ENCODE measurements around the gene SBK1.
A peak's percentile ranks its signal among the peaks of the same experiment; 100 is the strongest.
"Not testable (repeated sequence)": the region's sequence is repeated elsewhere in the genome, so short reads cannot be mapped to it uniquely, and the experiment has no call there.

The SBK1 gene

GRCh38 chr16:28291651-28292626, at the start of gene SBK1:
Gene SBK1 (plus strand): TSS chr16:28292525. CDS start chr16:28317392, 24,867 bp downstream.
- Histone ChIP-seq H3K27ac (peak within 1 kb of the TSS; percentile 97), H3K36me3 (peaks cover 6% of the 10 kb centered on the region; the same call in 1 of the 2 replicates), H3K4me1 (peaks cover 78% of the 10 kb centered on the region), H4K20me1 (peaks cover 33% of the 10 kb centered on the region), H3K9me3 (no peaks in the 10 kb centered on the region), H3K27me3 (no peaks in the 10 kb centered on the region), H3K4me2 (peak within 1 kb of the TSS; percentile 98), H3K4me3 (peak within 1 kb of the TSS; percentile 99), H3K9ac (peak within 1 kb of the TSS; percentile 99)
- TF ChIP-seq Cebpa-rat (IDR thresholded peaks at IDR 0.05) = no peak

DNA sequence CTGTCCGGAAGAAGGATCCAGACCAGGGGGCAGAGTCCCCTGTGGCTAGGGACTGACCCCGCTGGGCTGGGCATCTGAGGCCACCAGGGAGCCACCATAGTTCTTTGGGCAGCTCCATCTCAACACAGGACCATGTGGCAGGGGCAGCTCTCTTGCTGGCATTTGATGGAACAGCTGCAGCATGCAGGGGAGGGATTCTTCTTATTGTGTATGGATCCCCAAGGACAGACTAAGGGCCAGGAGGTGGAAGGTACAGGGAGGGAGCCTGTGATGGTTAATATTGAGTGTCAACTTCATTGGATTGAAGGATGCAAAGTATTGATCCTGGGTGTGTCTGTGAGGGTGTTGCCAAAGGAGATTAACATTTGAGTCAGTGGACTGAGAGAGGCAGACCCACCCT, 42.8 kb upstream of the SBK1 start:
- H3K36me3 ChIP-seq, H4K20me1 ChIP-seq, H3K27me3 ChIP-seq, H3K4me2 ChIP-seq, H3K9me3 ChIP-seq, H3K9ac ChIP-seq, H3K4me1 ChIP-seq, H3K4me3 ChIP-seq, H3K27ac ChIP-seq: not testable (repeated sequence)

DNA sequence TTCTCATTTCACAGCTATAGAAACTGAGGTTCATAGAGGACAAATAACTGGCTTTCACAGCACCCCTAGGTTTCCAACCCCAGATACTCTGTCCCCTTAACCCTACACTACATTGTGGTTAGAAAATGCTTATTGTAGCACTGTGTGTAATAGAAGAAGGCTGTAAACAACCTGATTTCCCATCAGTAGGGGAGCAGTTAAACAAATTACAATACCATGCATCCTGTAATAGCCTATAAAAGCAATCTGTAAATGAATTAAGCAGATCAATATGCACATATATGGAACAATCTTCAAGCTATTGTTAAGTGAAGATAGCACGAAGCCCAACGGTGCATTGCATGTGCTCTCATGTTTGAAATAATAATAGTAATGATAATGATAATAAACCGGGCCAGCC, 41.3 kb upstream of the SBK1 start:
- Histone ChIP-seq H3K4me1 (no peaks in the 10 kb centered on the region), H3K4me3 (no peak overlapping the region), H3K9ac (no peak overlapping the region), H4K20me1 (no peaks in the 10 kb centered on the region), H3K4me2 (no peak overlapping the region), H3K9me3 (peaks cover 4% of the 10 kb centered on the region; the same call in 1 of the 2 replicates), H3K27ac (no peak overlapping the region), H3K27me3 (no peaks in the 10 kb centered on the region), H3K36me3 (no peaks in the 10 kb centered on the region)
- TF ChIP-seq Cebpa-rat (IDR thresholded peaks at IDR 0.05) = no peak

DNA sequence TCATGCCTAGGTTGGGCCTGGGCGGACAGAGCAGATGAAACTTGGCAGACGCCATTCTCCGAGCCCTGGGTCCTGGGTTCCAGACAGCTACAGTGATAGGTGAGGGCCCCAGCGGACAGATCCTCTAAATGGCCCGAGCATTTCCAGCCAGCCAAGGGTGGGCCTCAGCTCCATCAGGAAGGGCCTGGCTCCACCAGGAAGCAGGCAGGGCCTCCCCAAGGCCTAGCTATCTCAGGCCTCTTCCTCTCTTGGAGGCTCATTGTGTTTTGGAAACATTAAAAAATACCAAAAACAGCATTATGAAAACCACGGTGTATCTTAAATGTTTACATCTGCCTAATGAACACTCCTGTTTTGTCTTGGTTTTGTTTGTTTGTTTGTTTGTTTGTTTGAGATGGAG, 38.2 kb upstream of the SBK1 start:
- no peaks in the 10 kb centered on the region for H3K36me3 ChIP-seq
- H3K27ac ChIP-seq = no peak overlapping the region
- H3K4me1 ChIP-seq = peaks cover 12% of the 10 kb centered on the region
- H3K9me3 ChIP-seq = peaks cover 4% of the 10 kb centered on the region; the same call in 1 of the 2 replicates
- no peak overlapping the region for H3K4me2 ChIP-seq
- no peaks in the 10 kb centered on the region for H3K27me3 ChIP-seq
- TF ChIP-seq Cebpa-rat (IDR thresholded peaks at IDR 0.05) = no peak
- H4K20me1 ChIP-seq = no peaks in the 10 kb centered on the region
- no peak overlapping the region for H3K9ac ChIP-seq
- no peak overlapping the region for H3K4me3 ChIP-seq

DNA sequence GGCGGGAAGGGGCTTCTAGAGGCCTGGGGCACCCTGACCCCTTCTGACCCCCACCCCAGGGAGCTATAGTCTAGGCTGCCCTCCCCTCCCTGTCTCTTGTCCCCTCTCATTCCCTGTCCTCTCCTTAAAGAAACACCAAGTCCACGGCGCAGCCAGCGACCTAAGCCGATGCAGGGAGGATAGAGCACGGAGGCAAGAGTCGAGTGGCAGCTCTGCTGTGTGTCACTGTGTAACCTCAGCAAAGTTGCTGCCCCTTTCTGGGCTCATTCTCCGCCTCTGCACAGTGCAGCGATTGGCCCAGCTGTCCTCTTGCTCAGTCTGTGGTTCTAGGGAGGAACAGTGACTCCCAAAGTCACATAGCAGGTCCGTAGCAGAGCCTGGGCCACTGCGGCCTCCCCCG, 36.5 kb upstream of the SBK1 start:
- Histone ChIP-seq H4K20me1 (no peaks in the 10 kb centered on the region), H3K4me3 (no peak overlapping the region), H3K4me2 (no peak overlapping the region), H3K36me3 (no peaks in the 10 kb centered on the region), H3K9me3 (peaks cover 4% of the 10 kb centered on the region; the same call in 1 of the 2 replicates), H3K27me3 (no peaks in the 10 kb centered on the region), H3K4me1 (peaks cover 26% of the 10 kb centered on the region), H3K9ac (no peak overlapping the region), H3K27ac (no peak overlapping the region)
- no peak for TF ChIP-seq Cebpa-rat (IDR thresholded peaks at IDR 0.05)

DNA sequence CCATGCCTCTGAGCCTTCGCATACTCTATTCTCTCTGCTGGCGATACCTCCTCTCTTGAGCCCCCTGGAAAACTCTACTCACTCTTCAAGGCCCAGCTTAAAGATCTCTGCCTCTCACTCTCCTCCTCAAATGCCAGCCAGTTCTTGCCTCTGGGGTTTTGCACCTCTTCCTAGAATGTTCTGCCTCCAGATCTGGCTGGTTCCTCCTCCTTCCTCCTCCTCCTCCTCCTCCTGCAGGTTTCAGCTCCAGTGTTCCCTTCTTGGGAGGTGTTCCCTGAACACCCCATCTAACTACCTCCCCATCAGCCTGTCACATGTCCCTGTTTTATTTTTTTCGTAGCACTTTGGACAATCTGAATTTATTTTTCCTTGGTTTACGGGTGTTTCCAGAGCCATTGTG, 35.1 kb upstream of the SBK1 start:
- H3K4me1 ChIP-seq = peaks cover 36% of the 10 kb centered on the region
- H3K4me2 ChIP-seq = no peak overlapping the region
- no peak for TF ChIP-seq Cebpa-rat (IDR thresholded peaks at IDR 0.05)
- H3K4me3 ChIP-seq = no peak overlapping the region
- no peaks in the 10 kb centered on the region for H3K36me3 ChIP-seq
- H4K20me1 ChIP-seq = no peaks in the 10 kb centered on the region
- H3K9ac ChIP-seq = no peak overlapping the region
- H3K27ac ChIP-seq = no peak overlapping the region
- peaks cover 4% of the 10 kb centered on the region; the same call in 1 of the 2 replicates for H3K9me3 ChIP-seq
- no peaks in the 10 kb centered on the region for H3K27me3 ChIP-seq

DNA sequence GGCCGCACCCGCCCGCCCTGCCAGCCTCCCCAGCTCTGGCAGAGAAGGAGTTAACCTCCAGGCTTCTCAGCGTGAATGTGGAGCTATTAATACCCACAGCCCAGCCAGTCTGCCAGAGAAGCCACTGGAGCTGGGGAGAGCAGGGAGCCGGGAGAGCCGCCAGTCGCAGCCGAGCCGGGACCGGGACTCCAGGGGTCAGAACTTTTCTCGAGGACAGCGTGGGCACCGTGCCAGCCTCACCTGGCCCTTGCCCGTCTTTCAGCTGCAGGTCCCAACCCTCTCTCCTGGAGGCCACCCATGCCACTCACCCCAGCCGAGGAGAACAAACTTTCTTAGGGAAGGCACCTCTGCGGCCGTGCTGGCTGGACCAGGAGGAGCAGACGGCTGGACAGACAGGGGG, 33.8 kb upstream of the SBK1 start:
- H3K9me3 ChIP-seq = no peaks in the 10 kb centered on the region
- H3K27me3 ChIP-seq = no peaks in the 10 kb centered on the region
- H3K9ac ChIP-seq = peak overlapping the region; percentile 34
- peak overlapping the region; percentile 69 for H3K4me2 ChIP-seq
- H4K20me1 ChIP-seq = no peaks in the 10 kb centered on the region
- no peaks in the 10 kb centered on the region for H3K36me3 ChIP-seq
- peak overlapping the region; percentile 44; the same call in 1 of the 2 replicates for H3K27ac ChIP-seq
- H3K4me3 ChIP-seq = no peak overlapping the region
- TF ChIP-seq Cebpa-rat (IDR thresholded peaks at IDR 0.05) = no peak
- H3K4me1 ChIP-seq = peaks cover 49% of the 10 kb centered on the region

GRCh38 chr16:28259091-28259780, 33.1 kb upstream of the SBK1 start:
- Histone ChIP-seq H4K20me1 (no peaks in the 10 kb centered on the region), H3K4me3 (no peak overlapping the region), H3K9me3 (no peaks in the 10 kb centered on the region), H3K4me2 (peak overlapping the region; percentile 69), H3K9ac (peak overlapping the region; percentile 34), H3K27ac (peak overlapping the region; percentile 44; the same call in 1 of the 2 replicates), H3K27me3 (no peaks in the 10 kb centered on the region), H3K36me3 (no peaks in the 10 kb centered on the region), H3K4me1 (peaks cover 54% of the 10 kb centered on the region)
- TF ChIP-seq Cebpa-rat (IDR thresholded peaks at IDR 0.05) = no peak

GRCh38 chr16:28259781-28260150, 32.6 kb upstream of the SBK1 start:
- peak overlapping the region; percentile 69 for H3K4me2 ChIP-seq
- H3K27ac ChIP-seq = no peak overlapping the region
- no peak overlapping the region for H3K9ac ChIP-seq
- no peaks in the 10 kb centered on the region for H4K20me1 ChIP-seq
- no peak overlapping the region for H3K4me3 ChIP-seq
- H3K36me3 ChIP-seq = no peaks in the 10 kb centered on the region
- H3K27me3 ChIP-seq = no peaks in the 10 kb centered on the region
- no peaks in the 10 kb centered on the region for H3K9me3 ChIP-seq
- H3K4me1 ChIP-seq = peaks cover 57% of the 10 kb centered on the region
- no peak for TF ChIP-seq Cebpa-rat (IDR thresholded peaks at IDR 0.05)

- H4K20me1 ChIP-seq = no peaks in the 10 kb centered on the region
- H3K27ac ChIP-seq = no peak overlapping the region
- H3K27me3 ChIP-seq = no peaks in the 10 kb centered on the region
- peak overlapping the region; percentile 69 for H3K4me2 ChIP-seq
- H3K36me3 ChIP-seq = no peaks in the 10 kb centered on the region
- H3K4me1 ChIP-seq = peaks cover 58% of the 10 kb centered on the region
- TF ChIP-seq Cebpa-rat (IDR thresholded peaks at IDR 0.05) = no peak
- H3K9ac ChIP-seq = no peak overlapping the region
- no peaks in the 10 kb centered on the region for H3K9me3 ChIP-seq
- H3K4me3 ChIP-seq = no peak overlapping the region
Observed at GRCh38 chr16:28260193-28260592, 32.1 kb upstream of the SBK1 start.
